ENCODE results near the gene TMEM175. TPM values are rescaled to one million over a fixed set of nuclear protein-coding genes. Genes with fewer than 3 reads are reported as not detected.
"Not testable (repeated sequence)": the region's sequence is repeated elsewhere in the genome, so short reads cannot be mapped to it uniquely, and the experiment has no call there.

TMEM175 gene
- total and polyA plus RNA-seq, 2 of the 4 experiments (the other 2 are of a cell fraction), result 7.7 to 41.9 TPM

DNA sequence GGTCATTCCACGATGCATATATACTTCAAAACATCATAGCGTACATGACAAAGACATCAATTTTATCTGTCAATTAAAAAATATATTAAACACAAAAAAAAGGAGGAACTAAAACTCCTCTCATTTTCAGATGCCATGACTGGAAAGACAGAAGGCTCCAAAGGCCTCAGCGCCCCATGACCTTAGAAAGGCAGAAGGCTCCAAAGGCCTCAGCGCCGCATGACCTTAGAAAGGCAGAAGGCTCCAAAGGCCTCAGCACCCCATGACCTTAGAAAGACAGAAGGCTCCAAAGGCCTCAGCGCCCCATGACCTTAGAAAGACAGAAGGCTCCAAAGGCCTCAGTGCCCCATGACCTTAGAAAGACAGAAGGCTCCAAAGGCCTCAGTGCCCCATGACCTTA lies 13.7 kb upstream of the TMEM175 start:
- H3K18ac ChIP-seq (ENCODE audit: low read depth, low read length); H4K91ac ChIP-seq (ENCODE audit: insufficient read depth, low read depth, low read length); POLR2A ChIA-PET (ENCODE audit: unreplicated experiment); H3K27ac ChIP-seq (ENCODE audit: insufficient read depth, low read length); intact Hi-C loops (cut with micrococcal nuclease); H4K8ac ChIP-seq (ENCODE audit: low read depth in 2 of 2, low read length in 2 of 2); ATAC-seq (ENCODE audit: low read depth); H3K56ac ChIP-seq (ENCODE audit: extremely low read depth, insufficient read depth, low read length); H3K9ac ChIP-seq (ENCODE audit: low read depth, low read length); in situ Hi-C loops (cut with MboI; ENCODE audit: low sequenced_read_pairs); H2AK5ac ChIP-seq (ENCODE audit: low read depth, low read length); BruUV-seq (replicated peaks); H3K4me3 ChIP-seq (ENCODE audit: insufficient read depth, low read depth, low read length); H3K14ac ChIP-seq (replicated peaks; ENCODE audit: low read depth, low read length); H3K27me3 ChIP-seq (ENCODE audit: control insufficient read depth, insufficient read depth, low read length); H4K5ac ChIP-seq (ENCODE audit: low read depth, low read length); H2AFZ ChIP-seq (replicated peaks; ENCODE audit: low read length, poor library complexity); H3K36me3 ChIP-seq (ENCODE audit: control insufficient read depth, insufficient read depth, low read length); DNase-seq; H2BK5ac ChIP-seq (ENCODE audit: low read depth, low read length, poor library complexity, severe bottlenecking); H3K4me1 ChIP-seq (ENCODE audit: control insufficient read depth, insufficient read depth, low read length); H3K4ac ChIP-seq (ENCODE audit: low read depth, low read length); H2BK20ac ChIP-seq (ENCODE audit: low read depth, low read length); H2BK15ac ChIP-seq (ENCODE audit: low read depth, low read length); H2BK120ac ChIP-seq (ENCODE audit: low read depth, low read length); CTCF ChIA-PET; H2AK9ac ChIP-seq (replicated peaks; ENCODE audit: low read depth, low read length, poor library complexity); H3K9me3 ChIP-seq (ENCODE audit: control insufficient read depth, insufficient read depth, low read length); H3K4me2 ChIP-seq (ENCODE audit: low read depth, low read length); dilution Hi-C loops (cut with HindIII; ENCODE audit: low sequenced_read_pairs, unreplicated experiment); H3K23ac ChIP-seq (ENCODE audit: low read depth, low read length): not testable (repeated sequence)
- H4K20me1 ChIP-seq (ENCODE audit: insufficient read depth, low read length), result peaks cover 89% of the 10 kb centered on the region
- no CpG with 5 or more reads among the region's 6 CpGs for WGBS, 2 experiments (ENCODE audit: extremely low coverage in 2 of 2, insufficient read length in 1 of 2)
- H3K79me1 ChIP-seq (ENCODE audit: low read depth in 1 of 2, low read length in 2 of 2), result peaks cover 20 to 74% of the 10 kb centered on the region in 2 experiments
- peaks cover 12% of the 10 kb centered on the region for H3K9me1 ChIP-seq (ENCODE audit: insufficient read depth, low read length)

DNA sequence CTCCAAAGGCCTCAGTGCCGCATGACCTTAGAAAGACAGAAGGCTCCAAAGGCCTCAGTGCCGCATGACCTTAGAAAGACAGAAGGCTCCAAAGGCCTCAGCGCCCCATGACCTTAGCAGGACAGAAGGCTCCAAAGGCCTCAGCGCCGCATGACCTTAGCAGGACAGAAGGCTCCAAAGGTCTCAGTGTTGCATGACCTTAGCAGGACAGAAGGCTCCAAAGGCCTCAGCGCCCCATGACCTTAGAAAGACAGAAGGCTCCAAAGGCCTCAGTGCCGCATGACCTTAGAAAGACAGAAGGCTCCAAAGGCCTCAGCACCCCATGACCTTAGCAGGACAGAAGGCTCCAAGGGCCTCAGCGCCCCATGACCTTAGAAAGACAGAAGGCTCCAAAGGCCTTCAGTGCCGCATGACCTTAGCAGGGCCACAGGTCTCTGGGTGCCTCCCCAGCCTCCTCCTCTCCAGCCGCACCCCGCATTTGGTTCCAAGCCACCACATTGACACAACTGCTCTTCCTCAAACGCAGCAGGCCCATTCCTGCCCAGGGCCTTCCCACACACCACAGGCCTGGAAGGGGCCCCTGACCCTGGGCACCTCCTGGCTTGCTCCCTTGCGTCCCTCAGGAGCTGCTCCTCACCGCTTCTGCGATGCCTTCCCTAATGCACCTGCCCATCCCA lies 13.1 kb upstream of the TMEM175 start:
- H2BK120ac ChIP-seq (ENCODE audit: low read depth, low read length); H2BK5ac ChIP-seq (ENCODE audit: low read depth, low read length, poor library complexity, severe bottlenecking); H3K36me3 ChIP-seq (ENCODE audit: control insufficient read depth, insufficient read depth, low read length); H2AFZ ChIP-seq (replicated peaks; ENCODE audit: low read length, poor library complexity); H3K14ac ChIP-seq (replicated peaks; ENCODE audit: low read depth, low read length); H3K9ac ChIP-seq (ENCODE audit: low read depth, low read length); H2BK20ac ChIP-seq (ENCODE audit: low read depth, low read length); H2AK5ac ChIP-seq (ENCODE audit: low read depth, low read length); BruUV-seq (replicated peaks); H3K23ac ChIP-seq (ENCODE audit: low read depth, low read length); H3K9me3 ChIP-seq (ENCODE audit: control insufficient read depth, insufficient read depth, low read length); CTCF ChIA-PET; H3K4me1 ChIP-seq (ENCODE audit: control insufficient read depth, insufficient read depth, low read length); ATAC-seq (ENCODE audit: low read depth); intact Hi-C loops (cut with micrococcal nuclease); dilution Hi-C loops (cut with HindIII; ENCODE audit: low sequenced_read_pairs, unreplicated experiment); H3K56ac ChIP-seq (ENCODE audit: extremely low read depth, insufficient read depth, low read length); H3K27me3 ChIP-seq (ENCODE audit: control insufficient read depth, insufficient read depth, low read length); in situ Hi-C loops (cut with MboI; ENCODE audit: low sequenced_read_pairs); DNase-seq; H2AK9ac ChIP-seq (replicated peaks; ENCODE audit: low read depth, low read length, poor library complexity); H4K5ac ChIP-seq (ENCODE audit: low read depth, low read length); H3K4me2 ChIP-seq (ENCODE audit: low read depth, low read length); H3K4ac ChIP-seq (ENCODE audit: low read depth, low read length); H4K8ac ChIP-seq (ENCODE audit: low read depth in 2 of 2, low read length in 2 of 2); H3K18ac ChIP-seq (ENCODE audit: low read depth, low read length); H3K4me3 ChIP-seq (ENCODE audit: insufficient read depth, low read depth, low read length); H4K91ac ChIP-seq (ENCODE audit: insufficient read depth, low read depth, low read length); POLR2A ChIA-PET (ENCODE audit: unreplicated experiment); H2BK15ac ChIP-seq (ENCODE audit: low read depth, low read length); H3K27ac ChIP-seq (ENCODE audit: insufficient read depth, low read length): not testable (repeated sequence)
- WGBS, 2 experiments (ENCODE audit: extremely low coverage in 2 of 2, insufficient read length in 1 of 2), result 98% methylated on average over 7 of the region's 15 CpGs; no CpG with 5 or more reads in 1 of the 2 experiments
- Histone ChIP-seq H3K79me1 (ENCODE audit: low read depth in 1 of 2, low read length in 2 of 2) (peaks cover 20 to 80% of the 10 kb centered on the region in 2 experiments), H3K9me1 (ENCODE audit: insufficient read depth, low read length) (peaks cover 12% of the 10 kb centered on the region), H4K20me1 (ENCODE audit: insufficient read depth, low read length) (peaks cover 91% of the 10 kb centered on the region)
